HG03558 (cell line): ENCODE measurements around the gene RGS10.

Experiments
- ATAC-seq: cut with Tn5 transposase; IDR thresholded peaks from one replicate; pipeline ENCODE4 v1.9.1; 2021; ENCODE audit warnings: moderate number of reproducible peaks; ENCODE audit not compliant: unreplicated experiment; ENCODE audit errors: extremely low read depth

RGS10 gene

DNA sequence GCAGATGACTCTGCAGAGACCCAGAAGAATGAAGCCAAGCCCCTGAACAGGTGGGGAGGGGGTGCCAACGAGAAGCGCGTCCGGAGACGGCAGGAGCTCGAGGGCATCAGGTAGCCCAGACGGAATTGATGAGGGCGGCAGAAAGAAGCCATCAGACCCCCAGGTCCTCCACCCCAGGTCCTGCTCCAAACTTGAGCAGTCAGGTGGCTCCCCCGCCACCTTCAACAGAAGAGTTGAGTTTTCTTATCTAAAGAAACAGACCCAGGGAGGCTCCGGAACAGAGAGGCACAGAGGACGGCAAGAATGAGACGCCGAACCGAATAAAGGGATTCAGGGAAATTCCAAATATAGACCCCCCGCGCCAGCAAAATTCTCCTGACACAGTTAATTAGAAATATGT, 22.2 kb downstream of the RGS10 start:
- ATAC-seq, result no peak

DNA sequence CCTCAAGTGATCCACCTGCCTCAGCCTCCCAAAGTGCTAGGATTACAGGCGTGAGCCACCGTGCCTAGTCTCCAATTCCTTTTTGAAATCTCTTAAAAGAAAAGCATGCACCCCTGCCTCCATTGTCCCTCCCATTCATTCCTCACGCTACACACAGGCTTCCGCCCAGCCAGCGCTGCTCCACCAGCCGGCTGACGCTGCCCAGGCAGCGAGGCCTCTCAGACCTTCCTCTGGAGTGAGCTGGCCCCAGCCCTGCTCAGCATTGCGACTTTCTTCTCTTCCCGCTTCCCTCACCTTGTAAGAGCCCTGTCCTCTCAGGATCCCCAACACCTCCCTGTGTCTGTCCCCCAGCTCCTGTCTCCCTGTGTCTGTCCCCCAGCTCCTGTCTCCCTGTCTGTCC, 23.6 kb downstream of the RGS10 start:
- ATAC-seq, result no peak

DNA sequence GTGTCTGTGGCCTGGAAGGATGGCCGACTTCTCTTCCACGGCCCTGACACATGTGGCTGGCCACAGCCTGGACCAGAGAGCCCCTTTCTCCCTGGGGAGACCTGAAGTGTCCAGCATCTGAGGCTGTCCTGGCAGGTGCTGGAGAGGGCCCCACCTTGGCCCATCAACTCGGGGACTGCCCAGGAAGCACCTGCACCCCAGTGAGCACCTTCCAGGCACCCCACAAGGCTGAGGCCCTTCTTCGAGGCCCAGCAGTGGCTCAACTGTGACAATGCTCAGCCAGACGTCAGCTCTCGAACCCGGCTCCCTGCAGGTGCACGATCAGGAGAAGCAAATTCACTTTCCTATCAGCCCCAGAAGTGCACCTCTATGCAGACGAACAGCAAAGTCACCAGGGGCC, 24.3 kb downstream of the RGS10 start:
- peak; percentile 14 for ATAC-seq

DNA sequence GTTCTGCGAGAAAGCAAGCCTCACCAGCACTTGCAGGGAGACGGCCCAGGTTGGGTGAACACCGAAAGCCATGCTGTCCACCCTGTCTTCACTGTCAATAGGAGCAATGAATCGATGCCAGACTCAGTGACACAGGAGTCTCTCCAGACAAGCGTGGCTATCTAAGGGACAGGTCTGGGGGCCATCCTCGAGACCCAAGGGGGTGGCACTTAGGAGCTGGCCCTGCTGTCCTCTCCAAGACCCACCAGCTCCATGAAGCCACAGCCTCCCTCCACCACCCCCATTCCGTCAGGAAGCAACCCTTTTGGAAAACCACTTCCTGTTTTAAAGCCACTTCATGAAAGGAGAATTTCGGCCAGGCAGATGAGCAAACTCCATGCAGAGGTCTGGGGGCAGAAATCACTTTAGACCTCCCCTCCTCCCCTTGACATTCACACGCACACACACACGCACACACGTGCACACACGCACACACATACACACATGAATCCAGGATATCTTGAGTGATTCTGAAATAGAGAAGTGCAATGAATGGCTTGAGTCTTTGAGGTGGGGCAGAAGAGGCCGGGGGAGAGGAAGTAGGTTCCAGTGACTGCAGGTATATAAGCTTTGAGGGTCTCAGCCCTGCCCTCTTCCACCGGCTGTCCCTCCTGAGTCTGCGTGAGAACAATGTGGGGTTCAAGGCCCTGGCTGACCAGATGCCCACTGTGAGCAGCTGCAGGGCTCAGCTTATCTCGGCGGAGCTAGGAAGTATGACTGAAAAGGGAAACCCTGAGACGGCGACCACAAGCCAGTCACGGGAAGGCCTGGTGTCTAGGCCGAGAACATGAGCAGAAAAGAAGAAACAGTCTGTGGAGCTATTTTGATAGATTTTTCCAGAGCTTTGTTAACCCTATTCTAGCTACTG, 25.0 kb downstream of the RGS10 start:
- ATAC-seq, result peak; percentile 35

DNA sequence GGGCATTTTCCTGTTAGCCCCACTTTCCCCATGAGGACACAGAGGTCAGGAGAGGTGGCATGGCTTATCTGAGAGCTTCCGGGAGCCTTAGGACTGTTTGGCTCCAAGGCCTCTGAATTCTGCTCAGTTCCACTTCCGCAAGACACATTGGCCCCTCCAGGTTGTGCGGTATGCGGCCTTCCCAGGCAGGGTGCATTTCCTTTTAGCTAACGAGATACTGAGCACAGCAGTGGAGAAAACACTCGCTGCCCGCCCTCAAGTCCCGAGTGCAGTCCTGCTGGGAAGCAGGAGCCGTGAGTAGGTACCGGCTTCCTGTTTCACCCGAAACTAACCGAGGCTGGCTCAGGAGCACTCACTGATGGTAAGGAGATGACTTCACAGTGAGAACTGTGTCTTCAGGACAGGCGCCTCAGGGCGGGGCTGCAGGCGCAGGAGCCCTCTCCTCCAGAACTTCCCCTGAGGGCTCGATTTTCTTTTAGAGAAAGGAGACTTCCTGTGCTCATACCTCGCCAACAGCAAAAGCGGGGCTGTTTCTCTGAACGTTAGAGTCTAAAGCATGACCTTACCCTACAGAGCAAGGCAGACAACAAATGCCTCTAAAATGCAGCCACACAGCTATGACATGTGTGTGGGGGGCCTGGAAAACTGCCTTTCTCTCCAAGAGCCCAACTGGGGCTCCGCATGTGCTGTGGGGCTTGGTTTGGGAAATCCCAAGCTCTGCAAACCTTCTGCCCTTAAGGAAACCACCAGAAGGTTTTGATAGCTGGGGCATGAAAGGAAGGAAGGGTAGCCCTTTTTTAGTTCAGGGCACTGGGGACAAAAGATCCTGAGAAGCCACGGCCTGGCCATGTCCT, 25.9 kb downstream of the RGS10 start:
- ATAC-seq, result peak; percentile 65

DNA sequence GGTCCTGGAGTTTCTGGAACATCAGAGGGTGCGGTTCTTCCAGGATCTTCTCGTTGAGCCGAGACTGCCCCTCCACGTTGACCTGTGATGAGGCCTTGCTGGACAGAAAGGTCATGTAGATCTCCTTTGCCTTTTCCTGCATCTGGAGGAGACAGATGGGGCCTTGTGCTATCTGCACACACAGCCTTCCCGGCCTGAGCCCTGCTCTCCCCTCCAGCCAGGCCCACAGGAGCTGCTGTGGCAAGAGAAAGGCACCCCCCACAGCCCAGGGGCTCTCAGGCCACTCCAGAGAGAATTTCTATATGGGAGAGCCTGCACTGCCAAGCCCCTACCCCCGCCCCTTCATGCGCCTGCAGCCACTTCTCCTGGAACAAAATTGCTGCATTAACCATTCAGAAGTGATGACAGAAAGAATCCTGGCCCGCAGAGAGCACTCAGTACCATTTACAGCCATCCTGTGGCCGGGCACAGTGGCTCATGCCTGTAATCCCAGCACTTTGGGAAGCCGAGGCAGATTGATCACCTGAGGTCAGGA, 26.9 kb downstream of the RGS10 start:
- ATAC-seq, result no peak

DNA sequence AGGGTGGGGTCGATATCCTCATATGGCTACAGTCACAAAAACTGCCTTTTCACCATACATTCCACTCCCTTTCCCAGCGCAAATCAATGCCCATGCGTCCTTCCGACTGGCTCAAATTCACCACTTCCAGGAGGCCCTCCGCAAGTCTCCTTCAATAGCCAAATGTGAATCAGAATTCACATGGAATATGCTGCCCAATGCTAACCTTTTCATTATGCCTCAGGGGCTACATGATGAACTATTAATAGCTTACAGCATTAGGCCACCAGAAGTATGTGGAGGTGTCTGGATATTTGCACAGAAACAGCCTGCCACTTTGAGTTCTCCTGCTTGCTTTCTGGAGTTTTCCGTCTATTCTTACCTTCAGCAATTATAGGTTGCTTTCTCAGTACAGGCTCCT, 27.7 kb downstream of the RGS10 start:
- ATAC-seq, result no peak

DNA sequence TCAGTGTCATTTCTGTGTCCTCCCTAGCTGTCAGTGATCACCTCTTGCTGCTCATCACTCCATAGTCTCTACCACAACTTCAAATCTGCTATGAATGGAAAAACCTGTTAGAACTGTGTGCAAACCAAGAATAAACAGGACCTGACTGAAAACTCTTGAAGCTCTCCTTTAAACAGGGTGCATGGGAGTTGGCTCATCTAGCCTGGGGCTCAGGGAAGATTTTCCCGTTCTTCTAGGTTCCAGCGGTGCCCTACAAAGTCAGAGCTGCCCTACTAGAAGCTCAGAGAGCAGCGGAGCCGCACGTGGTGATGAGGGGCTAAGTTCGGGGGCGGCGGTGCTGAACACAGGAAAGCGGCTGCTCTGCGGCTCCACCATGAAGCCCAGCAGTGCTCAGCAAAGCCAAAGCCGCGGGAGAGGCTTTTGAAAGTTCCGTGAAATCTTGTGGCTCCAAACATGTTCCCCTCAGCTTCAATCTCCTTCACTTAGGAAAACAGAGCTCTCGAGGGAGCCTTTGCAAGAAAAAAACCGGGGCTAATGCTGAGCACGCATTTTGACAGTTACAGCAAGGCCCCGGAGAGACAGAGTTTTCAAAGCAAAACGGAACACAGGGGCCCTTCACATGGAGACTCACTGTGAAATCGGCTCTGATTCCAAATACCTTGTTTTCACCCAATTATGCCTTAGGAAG, 30.5 kb downstream of the RGS10 start:
- ATAC-seq, result no peak

DNA sequence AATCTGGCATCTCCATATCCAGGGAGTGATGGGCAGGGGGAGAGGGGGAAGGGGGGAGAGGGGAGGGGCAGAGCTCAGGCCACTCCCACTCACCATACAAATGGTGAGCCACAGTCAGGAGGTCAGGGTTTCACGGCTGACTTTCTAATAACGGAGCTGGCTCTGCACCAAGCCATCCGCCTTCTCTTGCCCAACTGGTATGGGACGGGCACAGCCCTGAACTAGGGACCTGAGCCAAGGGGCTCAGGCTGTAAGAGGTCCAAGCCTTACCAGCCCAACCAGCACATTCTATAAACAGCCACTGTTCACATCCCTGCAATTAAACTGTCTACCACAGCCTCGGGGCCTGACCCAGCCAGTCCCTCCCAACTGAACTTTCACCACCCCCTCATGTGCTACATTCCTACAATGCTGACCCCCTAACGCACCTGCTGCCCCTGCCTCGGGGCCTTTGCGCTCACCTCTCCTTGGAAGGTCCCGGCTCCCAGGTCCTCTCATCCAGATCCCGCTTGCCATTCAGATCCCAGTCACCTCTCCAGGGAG, 32.5 kb downstream of the RGS10 start:
- no peak for ATAC-seq

DNA sequence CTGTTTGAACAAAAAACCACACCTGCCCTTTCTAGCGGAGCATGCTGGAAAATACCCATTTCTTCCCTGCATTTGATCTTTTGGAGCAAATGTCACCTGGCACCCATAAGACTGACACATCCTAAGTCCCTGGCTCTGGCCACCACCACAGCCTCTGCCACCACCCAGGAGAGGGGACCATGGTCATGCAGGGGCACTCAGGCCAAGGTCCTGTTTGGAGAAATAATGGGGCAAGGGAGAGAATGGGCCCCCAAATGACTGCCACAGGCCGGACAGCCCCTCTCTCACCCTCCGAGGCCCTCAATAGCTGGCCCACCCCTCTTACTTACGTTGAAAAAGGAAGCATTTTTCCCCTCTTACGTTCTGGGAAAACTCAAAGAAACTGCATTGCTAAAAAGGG, 35.4 kb downstream of the RGS10 start:
- no peak for ATAC-seq

DNA sequence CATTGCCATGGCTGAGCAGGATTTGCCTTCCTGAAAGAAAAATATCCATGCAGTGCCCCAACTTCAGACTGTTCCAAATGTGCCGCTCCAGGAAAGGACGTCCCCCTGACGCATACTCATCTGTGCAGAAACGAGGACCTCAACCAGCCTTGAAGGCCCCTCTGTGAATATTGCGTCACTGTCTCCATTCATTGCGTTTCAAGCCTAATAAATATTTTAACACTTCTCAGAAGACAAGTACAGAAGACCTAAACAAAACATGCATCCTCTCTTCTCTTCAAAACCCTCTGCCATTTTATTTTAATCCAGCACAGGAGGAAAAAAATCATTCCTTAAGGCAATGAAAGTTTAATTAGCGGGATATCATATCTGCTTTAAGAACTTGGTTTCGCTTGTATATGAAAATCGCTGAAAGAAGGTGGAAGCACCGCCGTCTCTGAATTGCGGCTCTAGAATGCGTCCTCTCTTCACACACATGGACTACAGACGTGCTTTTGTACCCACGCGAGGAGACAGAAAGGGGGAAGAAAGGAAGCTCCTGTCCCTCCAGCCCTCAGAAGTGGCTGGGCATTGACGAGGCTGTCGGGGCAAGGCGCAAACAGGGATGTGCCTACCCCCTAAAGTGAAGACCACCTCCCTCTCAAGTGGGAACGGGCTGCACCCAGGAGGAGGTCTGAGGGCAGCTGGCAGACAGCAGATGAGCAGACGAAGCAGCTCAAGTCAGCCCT, 36.8 kb downstream of the RGS10 start:
- no peak for ATAC-seq

DNA sequence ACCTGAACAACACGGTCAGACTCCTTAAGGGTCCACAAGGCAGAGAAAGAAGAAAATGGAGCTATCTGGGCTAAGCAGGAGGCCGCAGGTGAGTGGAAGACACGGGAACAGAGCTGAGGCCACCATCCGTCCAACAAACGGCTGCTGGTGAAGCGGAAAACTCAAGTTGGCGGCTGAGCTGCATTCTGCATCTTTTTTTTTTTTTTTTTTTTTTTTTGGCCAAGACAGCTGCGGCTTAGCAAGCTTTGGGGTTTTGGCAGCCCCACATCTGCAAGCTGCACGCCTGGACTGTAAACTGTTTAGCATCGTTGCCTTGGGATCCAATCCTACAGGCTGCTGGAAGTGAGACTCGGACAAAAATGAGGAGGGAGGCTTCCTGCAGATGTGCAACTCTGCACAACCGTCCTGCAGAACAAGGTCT, 37.4 kb downstream of the RGS10 start:
- no peak for ATAC-seq

DNA sequence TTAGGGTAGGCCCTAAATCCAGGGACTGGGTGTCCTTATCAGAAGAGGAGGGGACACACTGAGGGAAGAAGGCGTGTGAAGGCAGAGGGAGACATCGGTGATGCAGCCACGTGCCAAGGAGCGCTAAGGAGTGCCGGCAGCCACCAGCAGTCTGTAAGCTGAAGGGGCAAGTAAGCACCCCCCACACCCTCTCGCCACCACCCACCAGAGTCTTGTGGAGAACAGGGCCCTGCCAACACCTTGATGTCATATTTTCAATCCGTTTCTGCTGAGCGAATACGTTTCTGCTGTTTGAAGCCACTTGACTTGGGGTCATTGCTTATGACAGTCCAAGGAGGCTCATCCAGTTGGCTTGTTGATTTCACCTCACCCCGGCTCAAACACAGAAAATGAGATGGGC, 37.9 kb downstream of the RGS10 start:
- ATAC-seq, result no peak

DNA sequence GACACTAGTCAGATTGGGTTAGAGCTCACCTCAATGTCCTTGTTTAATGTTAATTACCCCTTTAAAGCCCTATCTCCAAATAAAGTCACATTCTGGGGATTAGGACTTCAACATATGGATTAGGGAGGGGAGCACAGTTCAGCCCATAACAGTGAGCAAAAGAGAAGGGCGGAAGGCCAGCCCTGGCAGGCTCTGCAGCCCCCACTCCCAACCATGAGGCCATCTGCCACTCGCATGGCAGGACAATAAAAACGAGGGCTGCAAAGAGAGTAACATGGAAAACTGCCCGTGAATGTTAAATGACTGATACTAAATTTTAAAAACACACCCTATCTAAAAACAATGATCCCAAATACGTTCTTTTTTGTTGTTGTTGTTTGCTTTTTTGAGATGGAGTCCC, 38.7 kb downstream of the RGS10 start:
- ATAC-seq, result no peak

DNA sequence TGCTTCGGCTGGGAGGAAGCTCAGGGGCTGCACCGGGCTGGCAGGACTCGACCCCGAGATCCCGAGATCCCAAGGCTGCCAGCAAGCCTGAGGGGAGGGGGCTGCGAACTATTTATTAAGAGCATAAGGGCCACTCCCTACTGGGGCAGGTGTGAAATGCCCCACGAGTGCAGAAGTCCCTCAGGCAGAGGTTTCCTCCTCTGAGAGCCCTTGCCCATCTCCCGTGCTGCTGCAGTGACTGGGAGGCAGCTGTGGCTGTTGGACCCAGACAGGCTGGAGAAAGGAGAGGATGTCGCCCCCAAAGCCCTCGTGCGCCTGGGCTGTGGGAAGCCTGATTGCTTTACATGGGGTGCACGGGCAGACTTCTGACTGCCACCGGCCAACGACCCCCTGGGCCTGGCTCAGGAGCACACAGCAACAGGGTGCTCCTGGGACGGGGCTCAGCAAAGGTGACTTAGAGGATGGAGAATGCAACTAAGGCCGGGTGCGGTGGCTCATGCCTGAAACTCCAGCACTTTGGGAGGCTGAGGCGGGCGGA, 39.8 kb downstream of the RGS10 start:
- ATAC-seq, result no peak

DNA sequence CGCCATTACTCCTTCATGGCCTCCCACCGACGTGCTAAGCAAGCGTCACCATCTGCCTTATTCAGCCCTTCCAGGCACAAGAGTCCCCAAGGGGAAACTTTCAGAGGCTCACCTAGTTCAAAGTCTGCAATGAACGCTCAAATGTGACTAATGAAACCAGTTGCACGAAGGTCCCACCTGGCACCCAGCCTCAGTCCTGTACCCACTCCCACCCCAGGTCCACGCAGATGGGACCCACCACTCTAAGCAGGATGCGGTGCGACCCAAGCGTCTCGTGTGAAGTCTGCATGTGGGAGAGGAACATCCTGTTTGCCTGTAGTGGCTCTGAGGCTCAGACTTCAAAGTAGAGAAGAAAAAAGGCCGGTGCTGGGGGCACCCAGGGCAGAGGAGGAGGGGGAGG, 40.3 kb downstream of the RGS10 start:
- ATAC-seq, result no peak

DNA sequence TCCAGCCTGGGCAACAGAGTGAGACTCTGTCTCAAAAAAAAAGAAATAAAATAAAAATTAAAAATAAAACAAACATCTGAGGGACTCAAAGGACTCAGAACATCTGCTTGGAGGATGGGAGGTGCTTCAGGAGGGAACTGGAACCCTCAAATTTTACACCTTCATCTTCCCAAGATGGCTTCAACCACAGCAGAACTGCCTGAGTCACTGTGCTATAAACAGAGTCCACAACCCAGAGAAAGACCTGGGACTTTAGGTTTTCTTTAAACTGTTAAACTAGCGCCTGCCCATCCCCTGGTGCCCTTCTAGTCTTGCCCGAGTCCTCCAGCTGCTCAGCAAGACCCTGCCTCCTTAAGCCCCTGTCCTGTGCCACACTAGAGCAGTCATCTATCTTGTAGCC, 40.8 kb downstream of the RGS10 start:
- no peak for ATAC-seq

DNA sequence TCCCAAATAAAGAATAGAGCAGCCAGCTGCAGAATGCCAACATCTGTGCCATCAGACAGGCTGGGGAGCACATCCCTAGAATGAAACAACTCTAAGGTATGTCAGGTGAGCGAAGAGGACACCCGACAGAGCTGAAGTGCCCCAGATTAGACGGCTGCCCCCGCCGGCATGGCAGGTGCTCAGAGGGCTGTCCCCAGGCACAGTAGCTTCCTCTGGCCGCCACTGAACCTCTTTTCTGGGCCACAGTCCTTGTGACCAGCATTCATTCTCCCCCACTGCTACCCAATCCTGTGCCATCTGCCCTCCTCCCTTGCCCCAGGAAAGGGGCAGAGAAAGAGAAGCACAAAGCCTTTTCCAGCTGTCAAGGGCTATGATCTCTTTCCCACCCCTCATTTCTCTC, 41.7 kb downstream of the RGS10 start:
- no peak for ATAC-seq

DNA sequence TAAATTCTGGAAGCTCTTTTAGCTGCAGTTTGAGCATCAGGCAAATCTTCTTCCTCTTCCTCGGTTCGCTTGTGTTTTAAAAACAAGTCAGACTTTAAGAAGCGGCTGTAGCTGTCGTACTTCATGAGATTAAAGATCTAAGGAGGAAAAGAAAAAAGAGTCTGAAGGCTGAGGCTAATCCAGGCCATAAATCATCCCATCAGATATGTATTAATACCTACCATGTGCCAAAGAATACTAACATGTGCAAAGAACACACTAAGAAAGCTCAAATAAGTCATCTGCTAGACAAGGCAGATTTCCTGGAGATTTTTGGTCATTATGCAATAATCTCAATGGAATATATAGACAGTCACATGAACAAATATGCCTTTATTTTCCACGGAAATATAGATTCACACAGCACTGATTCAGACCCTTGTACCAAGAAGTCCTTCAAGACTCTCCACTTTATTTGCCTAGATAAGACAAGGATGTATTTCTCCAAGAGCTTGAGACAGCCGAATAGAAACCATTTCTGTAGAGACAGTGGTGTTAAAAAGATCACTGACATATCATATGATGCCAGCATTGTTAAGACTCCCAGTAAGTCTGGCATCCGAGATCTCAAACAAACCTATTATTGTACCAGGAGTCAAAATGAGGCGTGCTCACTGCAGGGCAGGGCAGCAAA, 42.3 kb downstream of the RGS10 start:
- no peak for ATAC-seq
